GM23338 (cell line): Measurements from ENCODE around the gene FLOT2. TPM values are rescaled to one million over a fixed set of nuclear protein-coding genes. Genes with fewer than 3 reads are reported as not detected.

ENCODE experiments used
- ATAC-seq: fragments of 200-7000 bp; cut with Tn5 transposase; 3 replicates; pipeline ENCODE4 v1.9.1; 2020
- DNase-seq: peaks from one replicate; pipeline ENCODE4 v3.0.0-alpha.2; 2015; ENCODE audit warnings: low spot score
- H2AFZ ChIP-seq: fragments of 200-600 bp; sonication (generic); 2 replicates; pipeline ENCODE4 v1.8.0; 2016; ENCODE audit warnings: antibody characterized with exemption, mild to moderate bottlenecking, moderate library complexity
- H3F3A ChIP-seq: fragments of 200-600 bp; sonication (generic); replicated peaks from 2 replicates; pipeline ENCODE4 v1.8.0; 2017; ENCODE audit warnings: antibody characterized with exemption, mixed run types, low read depth
- H3K27ac ChIP-seq: fragments of 200-600 bp; sonication (generic); 2 replicates; pipeline ENCODE4 v1.6.1; 2016; ENCODE audit warnings: low read depth
- H3K27me3 ChIP-seq: fragments of 200-600 bp; sonication (generic); 2 replicates; pipeline ENCODE4 v1.8.0; 2016; ENCODE audit warnings: mild to moderate bottlenecking, mixed run types, moderate library complexity; ENCODE audit not compliant: insufficient read depth
- H3K36me3 ChIP-seq: fragments of 200-600 bp; sonication (generic); 2 replicates; pipeline ENCODE4 v1.8.0; 2016; ENCODE audit warnings: mild to moderate bottlenecking; ENCODE audit not compliant: insufficient read depth
- H3K4me1 ChIP-seq: fragments of 200-600 bp; sonication (generic); 2 replicates; pipeline ENCODE4 v1.8.0; 2016; ENCODE audit warnings: mild to moderate bottlenecking, moderate library complexity; ENCODE audit not compliant: insufficient read depth
- H3K4me2 ChIP-seq: fragments of 200-600 bp; sonication (generic); 2 replicates; pipeline ENCODE4 v1.7.1; 2017; ENCODE audit warnings: mixed run types
- H3K4me3 ChIP-seq: fragments of 200-600 bp; sonication (generic); 2 replicates; pipeline ENCODE4 v1.6.1; 2016; ENCODE audit warnings: mixed run types
- H3K79me2 ChIP-seq: fragments of 200-600 bp; sonication (generic); replicated peaks from 2 replicates; pipeline ENCODE4 v1.8.0; 2017; ENCODE audit warnings: mild to moderate bottlenecking; ENCODE audit not compliant: insufficient read depth
- H3K9me2 ChIP-seq: fragments of 200-600 bp; sonication (generic); 2 replicates; pipeline ENCODE4 v1.8.0; 2017; ENCODE audit not compliant: insufficient read depth
- H4K20me1 ChIP-seq: fragments of 200-600 bp; sonication (generic); replicated peaks from 2 replicates; pipeline ENCODE4 v1.8.0; 2017; ENCODE audit warnings: mild to moderate bottlenecking; ENCODE audit not compliant: insufficient read depth
- H3K27ac Mint-ChIP-seq: 2 replicates; pipeline ENCODE4 v1.8.0; 2020; ENCODE audit warnings: inconsistent platforms, mild to moderate bottlenecking, moderate library complexity, mixed read lengths
- H3K27me3 Mint-ChIP-seq: 3 replicates; pipeline ENCODE4 v1.8.0; 2022; ENCODE audit warnings: low read depth, mild to moderate bottlenecking, moderate library complexity, mixed read lengths, inconsistent platforms; ENCODE audit not compliant: insufficient read depth, poor library complexity
- H3K36me3 Mint-ChIP-seq: 3 replicates; pipeline ENCODE4 v1.8.0; 2021; ENCODE audit warnings: low read depth, mild to moderate bottlenecking, inconsistent platforms, moderate library complexity, mixed read lengths
- H3K4me1 Mint-ChIP-seq: 3 replicates; pipeline ENCODE4 v1.8.0; 2020; ENCODE audit warnings: mild to moderate bottlenecking, inconsistent platforms, mixed read lengths
- H3K4me3 Mint-ChIP-seq: 3 replicates; pipeline ENCODE4 v1.8.0; 2021; ENCODE audit warnings: moderate library complexity, mild to moderate bottlenecking, inconsistent platforms, mixed read lengths
- H3K9me3 Mint-ChIP-seq: 3 replicates; pipeline ENCODE4 v1.8.0; 2020; ENCODE audit warnings: moderate library complexity, mild to moderate bottlenecking, inconsistent platforms, mixed read lengths
- CREB1 ChIP-seq: fragments of 250-450 bp; sonication (Bioruptor Pico); IDR thresholded peaks from 2 replicates; pipeline ENCODE4 v1.5.0; 2020; ENCODE audit warnings: low read depth, mild to moderate bottlenecking, moderate library complexity
- ETS1 ChIP-seq: IDR thresholded peaks from 2 replicates; pipeline ENCODE4 v1.6.1; 2016; ENCODE audit warnings: antibody characterized with exemption
- EZH2 ChIP-seq: fragments of 200-600 bp; sonication (generic); IDR thresholded peaks from one replicate; pipeline ENCODE4 v1.8.0; 2017; ENCODE audit warnings: antibody characterized with exemption, mild to moderate bottlenecking, low read depth; ENCODE audit not compliant: unreplicated experiment
- EZH2phosphoT487 ChIP-seq: fragments of 200-600 bp; sonication (generic); IDR thresholded peaks from one replicate; pipeline ENCODE4 v1.8.1; 2018; ENCODE audit warnings: antibody characterized with exemption; ENCODE audit not compliant: unreplicated experiment
- JUNB ChIP-seq: IDR thresholded peaks from one replicate; pipeline ENCODE4 v1.6.1; 2016; ENCODE audit warnings: antibody characterized with exemption; ENCODE audit not compliant: unreplicated experiment
- POLR2AphosphoS5 ChIP-seq: IDR thresholded peaks from 2 replicates; pipeline ENCODE4 v1.6.1; 2016; ENCODE audit warnings: antibody characterized with exemption, low read depth
- REST ChIP-seq: IDR thresholded peaks from one replicate; pipeline ENCODE4 v1.6.1; 2018; ENCODE audit warnings: antibody characterized with exemption; ENCODE audit not compliant: unreplicated experiment
- STAT1 ChIP-seq: IDR thresholded peaks from one replicate; pipeline ENCODE4 v1.6.1; 2016; ENCODE audit warnings: antibody characterized with exemption; ENCODE audit not compliant: unreplicated experiment
- ZNF114 ChIP-seq: fragments of 250-450 bp; sonication (Bioruptor Pico); IDR thresholded peaks from 2 replicates; pipeline ENCODE4 v1.5.0; 2020; ENCODE audit warnings: mild to moderate bottlenecking, moderate library complexity
- ZNF331 ChIP-seq: fragments of 250-450 bp; sonication (Bioruptor Pico); IDR thresholded peaks from 2 replicates; pipeline ENCODE4 v1.5.0; 2020; ENCODE audit warnings: low read depth, mild to moderate bottlenecking, moderate library complexity
- ZNF462 ChIP-seq: fragments of 250-450 bp; sonication (Bioruptor Pico); IDR thresholded peaks from 2 replicates; pipeline ENCODE4 v1.5.0; 2020; ENCODE audit warnings: mild to moderate bottlenecking, moderate library complexity
- polyA plus RNA-seq: library from polyadenylated mRNA; unstranded; fragments of >200 nt; fragmentation: Nextera tagmentation; extraction: Ambion mirVana; gene quantifications from 2 replicates; pipeline ENCODE4 v1.2.1, GENCODE V29; 2016
- total RNA-seq: library from RNA; depleted of rRNA; stranded (reverse); fragments of >200 nt; shearing (Covaris generic); gene quantifications from 2 replicates; pipeline ENCODE4 v1.2.3, GENCODE V29; 2014

The FLOT2 gene
- total and polyA plus RNA-seq, 2 experiments from 2014 or later, result 49.8 to 66.1 TPM

- TF ChIP-seq ETS1 (no peak), EZH2phosphoT487 (no peak)
Measured at GRCh38 chr17:28885951-28886350, 11.6 kb downstream of the FLOT2 start (continued).

- no peaks in the 10 kb centered on the region for H3K27me3 ChIP-seq
- no peak overlapping the region for H3K4me2 ChIP-seq
- no peak overlapping the region for H3K4me3 ChIP-seq
- TF ChIP-seq ZNF114 (CRISPR knock-in tag), result no peak
- no peak for TF ChIP-seq EZH2
- TF ChIP-seq ZNF462 (CRISPR knock-in tag), result no peak
- no peak for TF ChIP-seq EZH2phosphoT487
- TF ChIP-seq STAT1, result no peak
- no peak for TF ChIP-seq ZNF331
- TF ChIP-seq JUNB, result no peak
- no peak for TF ChIP-seq REST
- TF ChIP-seq POLR2AphosphoS5, result no peak
- TF ChIP-seq CREB1 (CRISPR knock-in tag), result no peak
- no peak for TF ChIP-seq ETS1
- H2AFZ ChIP-seq, result no peak overlapping the region
- no peak for ATAC-seq
- no peaks in the 10 kb centered on the region; the same call in 1 of the 2 replicates for H4K20me1 ChIP-seq
- H3K79me2 ChIP-seq, result no peaks in the 10 kb centered on the region
- H3K36me3 ChIP-seq, result no peaks in the 10 kb centered on the region; the same call in 1 of the 2 replicates
- H3F3A ChIP-seq, result no peaks in the 10 kb centered on the region
- no peak for DNase-seq
- H3K27me3 Mint-ChIP-seq, result peaks cover 14% of the 10 kb centered on the region
- H3K27ac Mint-ChIP-seq, result no peak overlapping the region
- H3K4me1 ChIP-seq, result peaks cover 7% of the 10 kb centered on the region
- H3K4me1 Mint-ChIP-seq, result peaks cover 18% of the 10 kb centered on the region
- no peaks in the 10 kb centered on the region for H3K9me3 Mint-ChIP-seq
- H3K9me2 ChIP-seq, result no peaks in the 10 kb centered on the region
- no peak overlapping the region for H3K27ac ChIP-seq
- H3K36me3 Mint-ChIP-seq, result peaks cover 47% of the 10 kb centered on the region
- no peak overlapping the region for H3K4me3 Mint-ChIP-seq
Measured at GRCh38 chr17:28885363-28885762, 12.2 kb downstream of the FLOT2 start.
